A549 (cell line): ENCODE results near the gene ALX3. TPM values are rescaled to one million over a fixed set of nuclear protein-coding genes. Genes with fewer than 3 reads are reported as not detected.

Source experiments
- ATAC-seq, 2 experiments: fragments of 200-7000 bp in 1 of 2; fragments of >200 bp in 1 of 2; cut with Nextera tagmentation in 1 of 2; cut with Tn5 transposase in 1 of 2; 3 replicates each; pipeline versions ENCODE4 v1.8.0 to v1.9.1; 2018 to 2020; ENCODE audit warnings: mild to moderate bottlenecking in 1 of 2, moderate library complexity in 1 of 2
- CTCF ChIA-PET: fragments of 300-600 bp; sonication (Branson Sonifier 250); formaldehyde crosslinking; extraction: SDS; loops from one replicate; lab custom pipeline; 2021; ENCODE audit warnings: antibody characterized with exemption, inconsistent platforms; lab: Yijun Ruan, JAX
- POLR2A ChIA-PET: fragments of 350-600 bp; formaldehyde crosslinking; extraction: SDS; loops from one replicate; lab custom pipeline; 2021; ENCODE audit warnings: antibody characterized with exemption, inconsistent platforms; lab: Yijun Ruan, JAX
- DNase-seq, 2 experiments: peaks; one replicate each; pipeline versions ENCODE4 v3.0.0 to v3.0.0-alpha.2; 2011 to 2016; ENCODE audit warnings: low read depth in 1 of 2, low spot score in 1 of 2
- FAIRE-seq: peaks from 2 replicates; lab custom pipeline; 2011; peaks lifted over from hg19 to GRCh38; lab: Jason Lieb, UNC
- H3K27ac ChIP-seq, 2 experiments: fragments of >200 bp; sonication (Bioruptor Twin); formaldehyde crosslinking; 3 replicates each; pipeline ENCODE4 v1.5.1; 2016 to 2017
- H3K4me1 ChIP-seq: fragments of >200 bp; sonication (Bioruptor Twin); formaldehyde crosslinking; 3 replicates; pipeline ENCODE4 v1.6.1; 2016
- H3K4me2 ChIP-seq: fragments of >200 bp; sonication (Bioruptor Twin); formaldehyde crosslinking; 3 replicates; pipeline ENCODE4 v1.6.1; 2016
- H3K4me3 ChIP-seq: fragments of >200 bp; sonication (Bioruptor Twin); formaldehyde crosslinking; 3 replicates; pipeline ENCODE4 v1.5.1; 2016
- H3K9me3 ChIP-seq: fragments of >200 bp; sonication (Bioruptor Twin); formaldehyde crosslinking; 3 replicates; pipeline ENCODE4 v1.6.1; 2016
- BHLHE40 ChIP-seq: IDR thresholded peaks from 2 replicates; pipeline ENCODE4 v1.6.1; 2012; ENCODE audit warnings: low read depth, low read length, inconsistent platforms
- CEBPB ChIP-seq, 2 experiments: fragments of >200 bp in 1 of 2; sonication (Bioruptor Twin) in 1 of 2; formaldehyde crosslinking in 1 of 2; IDR thresholded peaks; 2 replicates each; pipeline ENCODE4 v1.6.1; 2012 to 2016
- CHD2 ChIP-seq: fragments of 150-350 bp; IDR thresholded peaks from 2 replicates; pipeline ENCODE4 v1.6.1; 2014; ENCODE audit warnings: low read length; ENCODE audit not compliant: partially characterized antibody
- CHD4 ChIP-seq: fragments of 200-600 bp; sonication (generic); IDR thresholded peaks from 2 replicates; pipeline ENCODE4 v1.6.1; 2016; ENCODE audit warnings: antibody characterized with exemption, mild to moderate bottlenecking, borderline replicate concordance
- CTCF ChIP-seq: fragments of >200 bp; sonication (Bioruptor Twin); formaldehyde crosslinking; IDR thresholded peaks from 3 replicates; pipeline ENCODE4 v1.5.1; 2016
- EHF ChIP-seq: fragments of 250-450 bp; sonication (Bioruptor Pico); IDR thresholded peaks from 2 replicates; pipeline ENCODE4 v1.5.0; 2020; ENCODE audit warnings: mild to moderate bottlenecking
- EP300 ChIP-seq, 2 experiments: fragments of >200 bp; sonication (Bioruptor Twin); formaldehyde crosslinking; IDR thresholded peaks; 2 replicates in 1 of 2; 3 replicates in 1 of 2; pipeline ENCODE4 v1.6.1; 2016 to 2017
- ESRRA ChIP-seq: fragments of 150-350 bp; IDR thresholded peaks from 2 replicates; pipeline ENCODE4 v1.6.1; 2014; ENCODE audit warnings: mild to moderate bottlenecking, low read length, borderline replicate concordance
- FOSB ChIP-seq: fragments of 250-450 bp; sonication (Bioruptor Pico); IDR thresholded peaks from 2 replicates; pipeline ENCODE4 v1.5.0; 2020; ENCODE audit warnings: mild to moderate bottlenecking, moderate library complexity
- FOSL2 ChIP-seq, 2 experiments: fragments of 450-650 bp in 1 of 2; fragments of >200 bp in 1 of 2; sonication (Bioruptor Twin) in 1 of 2; formaldehyde crosslinking; IDR thresholded peaks; 2 replicates each; pipeline versions ENCODE4 v1.5.0 to v1.6.1; 2016 to 2020; ENCODE audit warnings: mild to moderate bottlenecking in 1 of 2, moderate library complexity in 1 of 2
- HDAC2 ChIP-seq: fragments of 200-600 bp; sonication (generic); IDR thresholded peaks from 2 replicates; pipeline ENCODE4 v1.6.1; 2016
- HES2 ChIP-seq: fragments of >200 bp; sonication (Bioruptor Twin); formaldehyde crosslinking; IDR thresholded peaks from 2 replicates; pipeline ENCODE4 v1.6.1; 2016
- HEYL ChIP-seq: fragments of 250-450 bp; sonication (Bioruptor Pico); IDR thresholded peaks from 2 replicates; pipeline ENCODE4 v1.8.0; 2021; ENCODE audit warnings: mild to moderate bottlenecking, moderate library complexity
- HOXA7 ChIP-seq: fragments of 250-450 bp; sonication (Bioruptor Pico); IDR thresholded peaks from 2 replicates; pipeline ENCODE4 v1.5.0; 2020; ENCODE audit warnings: mild to moderate bottlenecking, moderate library complexity
- HOXB13 ChIP-seq: fragments of 250-450 bp; sonication (Bioruptor Pico); IDR thresholded peaks from 2 replicates; pipeline ENCODE4 v1.5.0; 2020; ENCODE audit warnings: low read depth, mild to moderate bottlenecking, moderate library complexity
- JUNB ChIP-seq: fragments of >200 bp; sonication (Bioruptor Twin); formaldehyde crosslinking; IDR thresholded peaks from 2 replicates; pipeline ENCODE4 v1.6.1; 2016
- KDM1A ChIP-seq: fragments of 200-600 bp; sonication (generic); IDR thresholded peaks from 2 replicates; pipeline ENCODE4 v1.6.1; 2016; ENCODE audit warnings: low read depth, mild to moderate bottlenecking
- MAFK ChIP-seq: fragments of 450-650 bp; IDR thresholded peaks from 2 replicates; pipeline ENCODE4 v1.6.1; 2014; ENCODE audit not compliant: partially characterized antibody
- NPAS2 ChIP-seq: fragments of 250-450 bp; sonication (Bioruptor Pico); IDR thresholded peaks from 2 replicates; pipeline ENCODE4 v1.8.0; 2022; ENCODE audit warnings: mild to moderate bottlenecking, moderate library complexity, borderline replicate concordance
- NR3C1 ChIP-seq: fragments of >200 bp; sonication (Bioruptor Twin); formaldehyde crosslinking; IDR thresholded peaks from 3 replicates; pipeline ENCODE4 v1.6.1; 2017
- PHF8 ChIP-seq: fragments of 200-600 bp; sonication (generic); IDR thresholded peaks from 2 replicates; pipeline ENCODE4 v1.6.1; 2016; ENCODE audit warnings: low read depth, mild to moderate bottlenecking, antibody characterized with exemption, moderate library complexity, borderline replicate concordance
- POLR2A ChIP-seq: IDR thresholded peaks from 2 replicates; pipeline ENCODE4 v1.6.1; 2012; ENCODE audit warnings: mild to moderate bottlenecking, low read length
- POLR2AphosphoS2 ChIP-seq: conservative IDR thresholded peaks from 2 replicates; pipeline ENCODE4 v1.6.1; 2012; ENCODE audit warnings: low read length, improper control_type of control experiment, inconsistent platforms
- RAD21 ChIP-seq, 2 experiments: fragments of >200 bp in 1 of 2; sonication (Bioruptor Twin) in 1 of 2; formaldehyde crosslinking in 1 of 2; IDR thresholded peaks in 1 of 2; conservative IDR thresholded peaks in 1 of 2; 2 replicates in 1 of 2; 3 replicates in 1 of 2; pipeline ENCODE4 v1.6.1; 2012 to 2018; ENCODE audit warnings: inconsistent platforms in 1 of 2
- RARB ChIP-seq: fragments of 250-450 bp; sonication (Bioruptor Pico); IDR thresholded peaks from 2 replicates; pipeline ENCODE4 v1.8.0; 2021; ENCODE audit warnings: mild to moderate bottlenecking, moderate library complexity
- SMC3 ChIP-seq: fragments of >200 bp; sonication (Bioruptor Twin); formaldehyde crosslinking; IDR thresholded peaks from 3 replicates; pipeline ENCODE4 v1.6.1; 2018; ENCODE audit warnings: inconsistent platforms
- SREBF2 ChIP-seq: fragments of 450-650 bp; IDR thresholded peaks from 2 replicates; pipeline ENCODE4 v1.6.1; 2014; ENCODE audit warnings: mild to moderate bottlenecking, moderate library complexity
- TFCP2L1 ChIP-seq: fragments of 250-450 bp; sonication (Bioruptor Pico); IDR thresholded peaks from 2 replicates; pipeline ENCODE4 v1.5.0; 2021; ENCODE audit warnings: mild to moderate bottlenecking
- USF2 ChIP-seq: fragments of 450-650 bp; IDR thresholded peaks from 2 replicates; pipeline ENCODE4 v1.6.1; 2014; ENCODE audit warnings: antibody characterized with exemption
- ZNF302 ChIP-seq: fragments of 250-450 bp; sonication (Bioruptor Pico); IDR thresholded peaks from 2 replicates; pipeline ENCODE4 v1.9.0; 2021; ENCODE audit warnings: inconsistent platforms, mild to moderate bottlenecking, moderate library complexity
- ZSCAN20 ChIP-seq: fragments of 250-450 bp; sonication (Bioruptor Pico); IDR thresholded peaks from 2 replicates; pipeline ENCODE4 v1.8.0; 2022; ENCODE audit warnings: mild to moderate bottlenecking, moderate library complexity
- WGBS: methylation state at CpG from one replicate; pipeline ENCODE4 v1.1.6; 2017; ENCODE audit errors: missing lambda C conversion rate; 5-methylcytosine and 5-hydroxymethylcytosine counted together
- polyA plus RNA-seq, 4 experiments: library from polyadenylated mRNA; depleted of rRNA in 3 of 4; stranded (reverse); fragments of >200 nt; fragmentation: RNase III in 1 of 4; extraction: RNeasy Plus Mini Kit Qiagen cat#74134 plus additional on column Dnase treatment in 1 of 4; gene quantifications; 2 replicates in 3 of 4; 3 replicates in 1 of 4; pipeline ENCODE4 v1.2.3, GENCODE V29; 2011 to 2017
- TF ChIP-seq, protein P1 (sequence below): fragments of 150-350 bp; IDR thresholded peaks from 2 replicates; pipeline ENCODE4 v1.6.1; 2014; ENCODE audit warnings: low read depth, mild to moderate bottlenecking, low read length
- TF ChIP-seq, protein P2 (sequence below): IDR thresholded peaks from 2 replicates; pipeline ENCODE4 v1.6.1; 2012

Gene ALX3
- polyA plus RNA-seq, 2 of the 4 experiments (the other 2 are of a cell fraction) = not detected

GRCh38 chr1:110060034-110060661 is 10.3 kb downstream of the ALX3 start:
- no peak overlapping the region for H3K4me3 ChIP-seq
- H3K27ac ChIP-seq = no peak overlapping the region
- H3K4me1 ChIP-seq = no peaks in the 10 kb centered on the region
- CTCF ChIA-PET = interaction anchor here (0.7 to 10.3 kb wide), 20 partner anchors 8 to 433 kb away, joined by 3 to 130 read pairs (median 4); partner anchors contain the start of gene UBL4B
- POLR2A ChIA-PET = no interaction called here
- H3K9me3 ChIP-seq = no peaks in the 10 kb centered on the region
- WGBS = 83% methylated on average over 8 of the region's 9 CpGs
- FAIRE-seq (no peak), DNase-seq (peak; percentile 29 to 52), ATAC-seq (peak; percentile 55 to 86; a peak in 3 of 6 replicates)
- H3K4me2 ChIP-seq = no peak overlapping the region
- TF ChIP-seq RAD21 (conservative IDR thresholded peaks at IDR 0.05 in 1 of 2, IDR thresholded peaks at IDR 0.05 in 1 of 2) (0 out of 5 replicates have a peak, but pooled peaks of 1 of the 2 experiments have one; percentile 11), ZNF302 (no peak), HEYL (no peak), NR3C1 (no peak), PHF8 (no peak), BHLHE40 (no peak), HDAC2 (no peak), KDM1A (no peak), POLR2AphosphoS2 (no peak), CEBPB (IDR thresholded peaks at IDR 0.05) (no peak), EP300 (IDR thresholded peaks at IDR 0.05) (no peak), HES2 (no peak), MAFK (no peak), NPAS2 (CRISPR knock-in tag) (no peak), CHD2 (no peak), TFCP2L1 (CRISPR knock-in tag) (no peak), HOXA7 (no peak), CTCF (peak; percentile 52), POLR2A (no peak), FOSB (CRISPR knock-in tag) (no peak), ESRRA (peak; percentile 62; the same call in 1 of the 2 replicates), JUNB (no peak)

DNA sequence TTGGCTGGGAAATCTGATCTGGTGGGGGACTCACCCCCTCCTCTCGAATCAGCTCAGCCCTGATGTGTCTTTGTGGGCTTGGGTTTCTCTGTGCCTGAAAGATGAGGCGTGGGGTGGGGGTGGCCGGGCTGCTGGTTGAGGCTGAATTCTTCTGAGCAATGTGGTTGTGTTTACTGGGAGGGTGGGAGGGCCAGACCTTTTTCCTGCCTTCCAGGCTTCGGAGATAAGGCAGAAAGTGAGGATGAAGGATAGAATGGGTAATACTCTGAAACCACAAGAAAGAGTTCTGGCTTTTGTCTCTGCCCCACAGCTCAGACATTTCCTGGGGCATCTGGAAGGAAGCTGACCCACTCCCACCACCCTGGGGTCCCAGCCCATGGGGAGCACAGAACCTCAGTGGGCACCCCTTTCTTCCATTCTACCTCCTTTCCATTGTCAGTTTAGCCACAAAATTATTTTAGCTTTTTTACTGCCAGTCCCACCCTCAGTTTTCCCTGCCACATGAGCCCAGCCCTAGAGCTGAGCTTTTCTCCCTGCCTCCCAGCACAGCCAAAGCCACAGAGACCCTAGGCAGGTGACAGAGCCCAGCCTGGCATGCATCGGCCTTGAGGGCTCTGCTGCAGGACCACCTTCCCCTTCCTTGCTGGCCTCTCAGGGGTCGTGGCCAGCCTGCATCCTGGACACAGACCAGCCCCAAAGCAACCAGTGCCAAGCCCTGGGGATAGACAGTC is 11.2 kb downstream of the ALX3 start:
- H3K4me3 ChIP-seq = no peak overlapping the region
- ChIA-PET POLR2A (no interaction called here), CTCF (interaction anchor here (0.6 to 10.3 kb wide), 15 partner anchors 9 to 432 kb away, joined by 3 to 130 read pairs (median 4); partner anchors contain the start of gene UBL4B)
- FAIRE-seq = no peak
- WGBS = 76% methylated on average over 4 of the region's 6 CpGs
- DNase-seq = no peak
- H3K27ac ChIP-seq = no peak overlapping the region
- H3K4me2 ChIP-seq = no peak overlapping the region
- H3K9me3 ChIP-seq = no peaks in the 10 kb centered on the region
- ATAC-seq = no peak
- H3K4me1 ChIP-seq = no peaks in the 10 kb centered on the region
- TF ChIP-seq CHD4 (no peak), HOXB13 (no peak), POLR2AphosphoS2 (no peak), FOSL2 (IDR thresholded peaks at IDR 0.05) (no peak), FOSL2 (CRISPR knock-in tag; IDR thresholded peaks at IDR 0.05) (no peak), SMC3 (no peak), EHF (no peak), SREBF2 (no peak), ZSCAN20 (CRISPR knock-in tag) (no peak), USF2 (no peak), RARB (CRISPR knock-in tag) (no peak), MAFK (no peak), NPAS2 (CRISPR knock-in tag) (no peak)
- TF ChIP-seq, protein P1, sequence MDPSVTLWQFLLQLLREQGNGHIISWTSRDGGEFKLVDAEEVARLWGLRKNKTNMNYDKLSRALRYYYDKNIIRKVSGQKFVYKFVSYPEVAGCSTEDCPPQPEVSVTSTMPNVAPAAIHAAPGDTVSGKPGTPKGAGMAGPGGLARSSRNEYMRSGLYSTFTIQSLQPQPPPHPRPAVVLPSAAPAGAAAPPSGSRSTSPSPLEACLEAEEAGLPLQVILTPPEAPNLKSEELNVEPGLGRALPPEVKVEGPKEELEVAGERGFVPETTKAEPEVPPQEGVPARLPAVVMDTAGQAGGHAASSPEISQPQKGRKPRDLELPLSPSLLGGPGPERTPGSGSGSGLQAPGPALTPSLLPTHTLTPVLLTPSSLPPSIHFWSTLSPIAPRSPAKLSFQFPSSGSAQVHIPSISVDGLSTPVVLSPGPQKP = no peak
- TF ChIP-seq, protein P2, sequence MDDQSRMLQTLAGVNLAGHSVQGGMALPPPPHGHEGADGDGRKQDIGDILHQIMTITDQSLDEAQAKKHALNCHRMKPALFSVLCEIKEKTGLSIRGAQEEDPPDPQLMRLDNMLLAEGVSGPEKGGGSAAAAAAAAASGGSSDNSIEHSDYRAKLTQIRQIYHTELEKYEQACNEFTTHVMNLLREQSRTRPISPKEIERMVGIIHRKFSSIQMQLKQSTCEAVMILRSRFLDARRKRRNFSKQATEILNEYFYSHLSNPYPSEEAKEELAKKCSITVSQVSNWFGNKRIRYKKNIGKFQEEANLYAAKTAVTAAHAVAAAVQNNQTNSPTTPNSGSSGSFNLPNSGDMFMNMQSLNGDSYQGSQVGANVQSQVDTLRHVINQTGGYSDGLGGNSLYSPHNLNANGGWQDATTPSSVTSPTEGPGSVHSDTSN = no peak
